ENCODE measurements around the gene ELF1.

The ELF1 gene

GRCh38 chr13:41006978-41007743, 12.0 kb downstream of the ELF1 start:
- no peak for DNase-seq

GRCh38 chr13:41006306-41006705, 12.8 kb downstream of the ELF1 start:
- DNase-seq = no peak

GRCh38 chr13:41005704-41006103, 13.4 kb downstream of the ELF1 start:
- no peak for DNase-seq

- DNase-seq = no peak
Observed at GRCh38 chr13:41004875-41005693, 14.0 kb downstream of the ELF1 start.

- DNase-seq = no peak
Observed at GRCh38 chr13:41002606-41003005, 16.5 kb downstream of the ELF1 start.

- no peak for DNase-seq
Observed at GRCh38 chr13:41001695-41002094, 17.4 kb downstream of the ELF1 start.

- DNase-seq = no peak
Observed at GRCh38 chr13:40999416-40999815, 19.7 kb downstream of the ELF1 start.

GRCh38 chr13:40996426-40997092, 22.6 kb downstream of the ELF1 start:
- no peak for DNase-seq

GRCh38 chr13:40995997-40996396, 23.1 kb downstream of the ELF1 start:
- DNase-seq = no peak

GRCh38 chr13:40994581-40995230, 24.4 kb downstream of the ELF1 start:
- DNase-seq = no peak

GRCh38 chr13:40993987-40994386, 25.1 kb downstream of the ELF1 start:
- no peak for DNase-seq

GRCh38 chr13:40992678-40993518, 26.2 kb downstream of the ELF1 start:
- no peak for DNase-seq

GRCh38 chr13:40987606-40988280, 31.4 kb downstream of the ELF1 start:
- no peak for DNase-seq

- no peak for DNase-seq
Observed at GRCh38 chr13:40986101-40986856, 32.8 kb downstream of the ELF1 start.

- DNase-seq = no peak
Observed at GRCh38 chr13:40985381-40986100, 33.6 kb downstream of the ELF1 start.

- DNase-seq = no peak
Observed at GRCh38 chr13:40984668-40985366, 34.3 kb downstream of the ELF1 start.

- DNase-seq = no peak
Observed at GRCh38 chr13:40983725-40984667, 35.1 kb downstream of the ELF1 start.

Data from anterior cingulate cortex (tissue), 58 donors.